IPS-18c (cell line): ENCODE data around the gene EFHC1.

Experiments used
- H3K4me3 ChIP-seq: 2 replicates; pipeline ENCODE4 v1.7.0; 2013; ENCODE audit warnings: low read depth, mild to moderate bottlenecking, low read length, moderate library complexity; ENCODE audit not compliant: insufficient read depth
- H3K9me3 ChIP-seq: one replicate; pipeline ENCODE4 v1.6.1; 2013; ENCODE audit warnings: mild to moderate bottlenecking, low read length, moderate library complexity; ENCODE audit not compliant: control insufficient read depth, insufficient read depth

EFHC1 gene

DNA sequence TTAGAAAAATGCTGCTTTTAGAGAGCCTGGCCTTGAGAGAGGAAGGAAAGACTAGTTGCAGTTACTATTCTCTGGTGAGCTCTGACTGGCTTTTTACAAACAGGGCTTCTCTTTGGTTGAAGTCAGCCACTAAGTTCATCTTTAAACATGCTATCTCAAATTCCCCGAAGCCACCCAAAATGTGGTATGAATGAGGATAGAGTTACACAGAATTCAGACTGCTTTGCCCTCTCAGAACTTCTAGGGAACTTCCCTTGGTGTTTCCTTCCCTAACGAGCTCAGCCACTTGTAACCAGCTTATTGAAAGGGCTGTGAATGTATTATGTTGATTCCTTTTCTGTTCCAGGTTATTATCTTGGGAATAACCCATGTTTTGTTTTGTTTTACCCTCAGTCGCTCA, 73.5 kb downstream of the EFHC1 start:
- no peak overlapping the region for H3K4me3 ChIP-seq
- no peaks in the 10 kb centered on the region for H3K9me3 ChIP-seq

GRCh38 chr6:52494298-52495072, 74.3 kb downstream of the EFHC1 start:
- H3K4me3 ChIP-seq: no peak overlapping the region
- no peaks in the 10 kb centered on the region for H3K9me3 ChIP-seq

GRCh38 chr6:52495922-52496321, 75.8 kb downstream of the EFHC1 start:
- H3K4me3 ChIP-seq: no peak overlapping the region
- no peaks in the 10 kb centered on the region for H3K9me3 ChIP-seq

GRCh38 chr6:52496631-52497030, 76.5 kb downstream of the EFHC1 start:
- Histone ChIP-seq H3K4me3 (no peak overlapping the region), H3K9me3 (no peaks in the 10 kb centered on the region)

- no peak overlapping the region for H3K4me3 ChIP-seq
- H3K9me3 ChIP-seq: no peaks in the 10 kb centered on the region
These were observed 77.7 kb downstream of the EFHC1 start for GRCh38 chr6:52497652-52498408.

- Histone ChIP-seq H3K9me3 (no peaks in the 10 kb centered on the region), H3K4me3 (no peak overlapping the region)
These were observed 78.4 kb downstream of the EFHC1 start for GRCh38 chr6:52498538-52499017.

- H3K4me3 ChIP-seq: no peak overlapping the region
- no peaks in the 10 kb centered on the region for H3K9me3 ChIP-seq
These were observed 78.9 kb downstream of the EFHC1 start for GRCh38 chr6:52499026-52499425.

DNA sequence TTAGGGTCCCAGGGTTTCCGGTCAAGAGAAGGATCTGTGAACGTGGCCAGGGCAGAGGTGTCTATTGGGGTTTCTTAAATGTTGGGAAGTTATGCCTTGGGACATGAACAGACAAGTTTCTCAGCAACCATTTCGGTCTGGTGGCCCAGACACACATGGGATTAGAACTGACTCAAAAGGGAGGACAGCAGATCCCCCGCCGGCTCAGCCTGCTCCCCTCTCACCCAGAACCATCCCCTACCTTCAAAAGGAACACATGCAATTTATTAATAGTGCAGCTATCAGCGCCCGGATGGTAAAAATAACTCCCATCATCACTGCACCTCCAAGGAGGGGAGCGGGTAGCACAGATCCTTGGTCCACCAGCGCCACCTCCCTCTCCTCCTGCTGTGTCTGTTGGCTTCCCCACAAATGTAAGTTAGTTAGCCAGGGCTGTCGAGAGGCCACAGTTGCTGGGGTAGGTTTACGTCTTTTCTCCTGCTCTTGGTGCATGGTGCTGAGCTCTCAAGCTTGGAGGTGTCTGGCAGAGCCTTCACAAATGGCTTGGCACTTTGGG, 79.6 kb downstream of the EFHC1 start:
- no peak overlapping the region for H3K4me3 ChIP-seq
- no peaks in the 10 kb centered on the region for H3K9me3 ChIP-seq

- Histone ChIP-seq H3K9me3 (no peaks in the 10 kb centered on the region), H3K4me3 (no peak overlapping the region)
These were observed 80.3 kb downstream of the EFHC1 start for GRCh38 chr6:52500238-52501129.

GRCh38 chr6:52502306-52503029, 82.3 kb downstream of the EFHC1 start:
- Histone ChIP-seq H3K4me3 (no peak overlapping the region), H3K9me3 (no peaks in the 10 kb centered on the region)

DNA sequence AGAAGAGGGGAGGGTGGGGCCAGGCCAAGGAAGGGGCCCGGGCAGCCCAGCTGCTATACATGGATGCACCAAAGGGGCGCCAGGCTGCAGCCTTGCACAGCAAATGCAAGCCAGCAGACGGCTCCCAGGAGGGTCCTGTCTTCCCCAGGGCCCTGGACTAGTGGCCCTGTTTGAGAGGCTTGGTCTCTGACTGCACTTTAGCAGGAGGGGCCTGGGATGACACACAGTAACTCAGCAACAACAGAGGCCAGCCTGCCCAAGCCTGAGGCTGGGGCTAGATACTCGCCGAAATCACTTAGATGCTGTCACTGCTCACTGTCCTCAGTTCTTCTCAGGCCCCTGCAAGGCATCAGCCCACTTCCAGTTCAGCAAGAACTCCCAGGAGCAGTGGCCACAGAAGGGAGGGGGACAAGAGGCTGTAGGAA, 83.2 kb downstream of the EFHC1 start:
- no peak overlapping the region for H3K4me3 ChIP-seq
- H3K9me3 ChIP-seq: no peaks in the 10 kb centered on the region

DNA sequence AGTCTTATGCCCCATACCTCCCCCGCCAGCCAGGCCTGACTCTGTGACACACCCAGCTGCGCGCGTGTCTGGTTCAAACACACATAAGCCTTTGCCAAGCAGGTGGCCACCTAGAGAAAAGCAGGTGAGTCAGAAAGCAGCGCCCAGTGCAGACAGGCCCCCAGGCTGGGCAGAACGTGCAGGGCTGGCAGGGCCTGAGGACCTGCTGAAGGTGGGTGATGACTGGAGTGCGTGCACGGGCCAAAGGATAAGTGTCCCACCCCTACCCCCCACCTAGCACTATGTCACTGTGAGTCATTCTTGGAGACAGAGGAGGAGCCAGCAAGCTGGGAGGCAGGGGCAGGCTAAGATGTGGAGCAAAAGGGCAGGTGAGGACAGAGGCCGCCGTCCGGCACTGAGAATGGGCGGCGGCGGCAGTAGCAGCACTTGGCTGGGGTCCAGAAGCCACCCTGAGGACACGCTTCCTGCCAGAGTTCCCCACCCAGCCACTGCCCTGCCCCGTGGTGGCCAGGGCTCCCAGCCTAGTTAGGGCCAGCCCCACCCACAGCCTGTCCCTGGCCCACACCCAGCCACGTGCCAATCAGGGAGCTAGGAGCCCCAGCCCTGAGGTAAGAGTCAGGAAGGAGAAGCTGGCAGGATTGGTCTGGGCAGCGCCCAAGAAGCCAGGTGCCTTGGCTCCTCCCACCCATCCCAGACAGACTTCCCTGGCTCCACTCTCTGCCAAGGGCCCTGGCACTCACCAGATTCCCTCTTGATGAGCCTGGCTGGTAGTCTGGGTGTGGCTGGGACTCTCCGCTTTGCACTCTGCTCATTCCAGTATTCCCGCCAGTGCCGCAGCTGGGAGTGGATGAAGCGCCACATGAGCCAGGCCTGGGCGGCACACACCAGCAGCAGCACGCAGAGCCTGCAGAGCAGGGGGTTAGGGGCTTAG, 84.0 kb downstream of the EFHC1 start:
- H3K9me3 ChIP-seq: no peaks in the 10 kb centered on the region
- H3K4me3 ChIP-seq: no peak overlapping the region

GRCh38 chr6:52504782-52505136, 84.6 kb downstream of the EFHC1 start:
- no peaks in the 10 kb centered on the region for H3K9me3 ChIP-seq
- H3K4me3 ChIP-seq: no peak overlapping the region

DNA sequence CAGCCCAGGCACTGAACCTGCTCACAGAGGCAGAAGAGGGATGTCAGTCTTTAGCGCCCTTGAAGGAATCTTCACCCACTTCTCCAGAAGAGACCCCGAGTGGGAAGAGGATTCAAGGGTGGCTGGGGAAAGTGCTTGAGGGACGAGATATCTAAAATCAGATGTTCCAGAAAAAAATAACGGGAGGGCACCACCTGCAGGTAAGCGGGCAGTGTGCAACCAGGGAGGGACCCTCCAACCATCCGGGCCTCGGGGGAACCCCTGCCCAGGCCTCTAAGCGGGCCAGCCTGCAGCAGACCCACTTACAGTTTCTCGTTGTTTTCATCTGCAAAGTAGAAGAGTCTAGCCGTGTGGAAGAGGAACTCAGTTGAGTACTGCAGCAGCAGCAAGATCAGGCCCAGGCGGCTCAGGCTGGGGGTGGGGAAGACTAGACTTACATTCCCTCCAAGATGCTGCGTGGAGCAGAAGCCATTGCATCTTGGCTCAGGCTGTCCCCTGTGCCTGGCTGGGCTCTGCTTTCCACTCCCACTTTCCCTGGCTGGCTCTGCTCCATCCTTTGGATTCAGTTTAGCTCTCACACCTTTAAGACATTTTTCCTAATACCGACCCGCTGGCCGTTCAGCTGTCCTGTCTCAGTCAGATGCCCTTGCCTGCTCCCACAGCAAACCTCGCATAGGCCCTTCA, 85.7 kb downstream of the EFHC1 start:
- no peak overlapping the region for H3K4me3 ChIP-seq
- no peaks in the 10 kb centered on the region for H3K9me3 ChIP-seq

- Histone ChIP-seq H3K9me3 (no peaks in the 10 kb centered on the region), H3K4me3 (no peak overlapping the region)
These were observed 86.3 kb downstream of the EFHC1 start for GRCh38 chr6:52506476-52506875.
